GM19240 (cell line): ENCODE data around the gene AP2A1.

Experiments used
- DNase-seq: peaks from one replicate; pipeline ENCODE4 v3.0.0; 2011; ENCODE audit warnings: low spot score; ENCODE audit not compliant: insufficient read length

The AP2A1 gene

DNA sequence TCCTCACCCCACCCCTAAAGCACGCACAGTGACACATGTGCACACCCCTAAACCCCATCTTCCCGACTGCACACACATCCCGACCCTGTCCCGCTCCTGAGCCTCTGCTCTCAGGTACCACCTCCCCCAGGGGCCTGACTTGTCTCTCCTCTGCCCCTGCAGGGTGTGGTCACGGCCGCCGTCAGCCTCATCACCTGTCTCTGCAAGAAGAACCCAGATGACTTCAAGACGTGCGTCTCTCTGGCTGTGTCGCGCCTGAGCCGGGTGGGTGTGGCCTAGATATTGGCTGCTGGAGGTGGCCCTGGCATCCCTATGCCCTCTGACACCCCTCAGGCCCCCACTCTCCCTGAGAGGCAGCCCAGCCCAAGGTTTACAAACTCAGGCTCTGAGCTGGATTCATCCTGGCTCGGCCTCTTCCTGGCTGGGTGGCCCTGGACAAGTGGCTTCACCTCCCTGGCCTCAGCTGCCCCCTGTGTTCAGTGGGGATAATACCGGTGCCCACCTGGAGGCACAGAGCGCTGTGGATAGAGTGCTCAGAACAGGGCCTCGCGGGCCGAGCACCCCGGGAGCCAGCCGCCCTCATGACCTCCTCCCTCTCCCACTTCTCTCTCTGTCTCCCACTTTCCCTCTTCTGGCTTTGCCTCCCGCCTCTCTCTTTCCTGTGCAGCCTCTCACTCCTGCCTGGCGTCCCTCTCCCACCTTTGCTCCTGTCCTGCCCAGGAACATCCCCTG, 26.2 kb downstream of the AP2A1 start:
- no peak for DNase-seq

- no peak for DNase-seq
Observed at GRCh38 chr19:49793561-49793840, 26.7 kb downstream of the AP2A1 start.

DNA sequence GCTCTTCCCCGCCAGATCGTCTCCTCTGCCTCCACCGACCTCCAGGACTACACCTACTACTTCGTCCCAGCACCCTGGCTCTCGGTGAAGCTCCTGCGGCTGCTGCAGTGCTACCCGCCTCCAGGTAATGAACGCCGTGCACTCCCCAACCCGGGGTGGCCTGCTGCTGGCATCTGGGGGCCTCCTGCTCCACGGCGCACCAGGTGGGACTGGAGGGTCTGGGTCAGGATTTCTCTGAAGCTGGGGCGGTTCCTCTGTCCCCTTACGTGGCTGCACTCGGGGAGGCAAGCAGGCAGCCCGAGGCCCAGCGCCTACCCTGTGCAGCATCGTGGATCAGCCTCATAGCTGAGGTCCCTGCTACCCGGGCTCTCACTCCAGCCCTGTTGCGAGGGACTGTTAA, 28.8 kb downstream of the AP2A1 start:
- no peak for DNase-seq

DNA sequence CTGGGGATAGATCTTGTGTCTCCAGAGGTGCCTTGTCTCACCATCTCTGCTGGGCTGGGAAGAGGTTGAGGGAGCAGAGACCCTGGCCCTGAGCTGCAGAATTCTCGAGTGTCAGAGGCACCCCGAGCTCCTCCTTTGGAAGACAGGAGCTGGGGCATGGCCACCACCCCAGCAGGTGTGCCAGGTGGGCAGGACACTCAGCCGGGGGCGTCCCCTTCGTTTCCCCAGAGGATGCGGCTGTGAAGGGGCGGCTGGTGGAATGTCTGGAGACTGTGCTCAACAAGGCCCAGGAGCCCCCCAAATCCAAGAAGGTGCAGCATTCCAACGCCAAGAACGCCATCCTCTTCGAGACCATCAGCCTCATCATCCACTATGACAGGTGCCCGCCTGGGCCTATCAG, 31.8 kb downstream of the AP2A1 start:
- DNase-seq, result no peak

DNA sequence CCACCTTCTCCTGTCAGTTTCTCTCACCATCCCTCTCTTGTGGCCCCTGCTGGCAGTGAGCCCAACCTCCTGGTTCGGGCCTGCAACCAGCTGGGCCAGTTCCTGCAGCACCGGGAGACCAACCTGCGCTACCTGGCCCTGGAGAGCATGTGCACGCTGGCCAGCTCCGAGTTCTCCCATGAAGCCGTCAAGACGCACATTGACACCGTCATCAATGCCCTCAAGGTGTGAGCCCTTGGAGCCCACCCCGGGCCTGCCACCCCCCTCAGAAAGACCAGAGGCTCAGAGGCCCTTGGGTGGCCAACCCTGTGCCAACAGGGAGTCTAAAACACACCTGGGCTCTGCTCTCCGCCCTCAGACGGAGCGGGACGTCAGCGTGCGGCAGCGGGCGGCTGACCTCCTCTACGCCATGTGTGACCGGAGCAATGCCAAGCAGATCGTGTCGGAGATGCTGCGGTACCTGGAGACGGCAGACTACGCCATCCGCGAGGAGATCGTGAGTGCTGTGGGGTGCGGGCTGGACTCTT, 32.5 kb downstream of the AP2A1 start:
- no peak for DNase-seq

- DNase-seq, result no peak
Observed at GRCh38 chr19:49799798-49800376, 33.1 kb downstream of the AP2A1 start.

GRCh38 chr19:49800771-49801170, 34.0 kb downstream of the AP2A1 start:
- DNase-seq, result no peak

DNA sequence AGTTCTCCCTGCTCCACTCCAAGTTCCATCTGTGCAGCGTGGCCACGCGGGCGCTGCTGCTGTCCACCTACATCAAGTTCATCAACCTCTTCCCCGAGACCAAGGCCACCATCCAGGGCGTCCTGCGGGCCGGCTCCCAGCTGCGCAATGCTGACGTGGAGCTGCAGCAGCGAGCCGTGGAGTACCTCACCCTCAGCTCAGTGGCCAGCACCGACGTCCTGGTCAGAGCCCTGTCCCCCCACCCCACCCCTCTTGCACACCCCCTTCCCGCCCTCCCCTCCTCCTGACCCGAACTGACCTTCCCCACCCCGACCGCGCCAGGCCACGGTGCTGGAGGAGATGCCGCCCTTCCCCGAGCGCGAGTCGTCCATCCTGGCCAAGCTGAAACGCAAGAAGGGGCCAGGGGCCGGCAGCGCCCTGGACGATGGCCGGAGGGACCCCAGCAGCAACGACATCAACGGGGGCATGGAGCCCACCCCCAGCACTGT, 34.6 kb downstream of the AP2A1 start:
- DNase-seq, result no peak

- DNase-seq, result no peak
Observed at GRCh38 chr19:49801966-49802661, 35.3 kb downstream of the AP2A1 start.

DNA sequence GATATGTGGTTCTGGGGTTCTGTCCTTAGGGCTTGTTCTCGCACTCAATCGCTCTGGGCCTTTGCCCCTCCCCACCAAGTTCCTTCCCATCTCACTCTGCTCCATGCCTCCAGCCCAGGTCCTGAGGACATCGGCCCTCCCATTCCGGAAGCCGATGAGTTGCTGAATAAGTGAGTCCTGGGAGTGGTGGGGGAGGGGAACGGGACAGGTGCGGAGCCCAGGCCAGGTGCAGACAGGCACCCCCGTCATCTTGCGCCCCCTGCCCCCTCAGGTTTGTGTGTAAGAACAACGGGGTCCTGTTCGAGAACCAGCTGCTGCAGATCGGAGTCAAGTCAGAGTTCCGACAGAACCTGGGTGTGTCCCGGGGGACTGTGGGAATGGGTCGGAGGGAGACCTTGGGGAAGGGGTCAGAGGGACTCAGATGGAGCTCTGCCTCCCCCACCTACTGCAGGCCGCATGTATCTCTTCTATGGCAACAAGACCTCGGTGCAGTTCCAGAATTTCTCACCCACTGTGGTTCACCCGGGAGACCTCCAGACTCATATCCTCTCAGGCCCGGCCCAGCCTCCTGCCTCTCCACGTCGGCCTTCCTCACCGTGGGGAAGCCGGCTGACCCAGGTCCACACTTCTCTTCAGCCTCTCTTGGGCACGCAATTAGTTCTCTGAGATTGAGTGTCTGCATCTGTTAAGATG, 36.2 kb downstream of the AP2A1 start:
- no peak for DNase-seq

- no peak for DNase-seq
Observed at GRCh38 chr19:49803529-49803856, 36.7 kb downstream of the AP2A1 start.

DNA sequence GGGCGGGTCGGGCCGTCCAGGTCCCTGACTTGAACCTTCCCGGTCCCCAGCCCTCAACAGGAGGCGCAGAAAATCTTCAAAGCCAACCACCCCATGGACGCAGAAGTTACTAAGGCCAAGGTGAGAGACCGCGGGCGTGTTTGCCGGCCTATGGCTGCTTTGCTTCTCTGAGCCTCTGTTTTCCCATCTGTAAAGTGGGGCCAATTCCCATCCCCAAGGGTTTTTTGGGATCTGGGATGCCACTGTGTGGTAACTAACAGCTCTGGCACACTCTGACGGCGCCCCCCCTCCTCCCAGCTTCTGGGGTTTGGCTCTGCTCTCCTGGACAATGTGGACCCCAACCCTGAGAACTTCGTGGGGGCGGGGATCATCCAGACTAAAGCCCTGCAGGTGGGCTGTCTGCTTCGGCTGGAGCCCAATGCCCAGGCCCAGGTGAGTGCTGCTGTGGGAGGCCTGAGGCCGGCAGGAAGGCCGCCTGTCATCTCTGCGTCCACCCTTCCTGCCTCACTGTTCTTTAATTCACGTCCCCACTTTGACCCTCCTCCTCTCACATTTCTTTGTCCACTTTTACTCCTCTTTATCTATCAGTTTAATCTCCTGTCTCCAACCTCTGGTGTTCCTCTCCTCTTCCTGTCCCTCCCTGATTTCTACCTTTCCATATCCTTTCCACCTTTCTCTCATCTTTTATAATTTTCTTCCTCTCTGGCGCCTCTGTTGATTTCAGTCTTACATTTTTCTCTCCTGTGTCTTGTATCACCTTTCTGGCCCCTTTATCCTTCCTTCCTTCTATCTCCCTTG, 39.2 kb downstream of the AP2A1 start:
- DNase-seq, result no peak

GRCh38 chr19:49806620-49806959, 39.8 kb downstream of the AP2A1 start:
- DNase-seq, result no peak

- DNase-seq, result no peak
Observed at GRCh38 chr19:49807058-49807903, 40.5 kb downstream of the AP2A1 start.

DNA sequence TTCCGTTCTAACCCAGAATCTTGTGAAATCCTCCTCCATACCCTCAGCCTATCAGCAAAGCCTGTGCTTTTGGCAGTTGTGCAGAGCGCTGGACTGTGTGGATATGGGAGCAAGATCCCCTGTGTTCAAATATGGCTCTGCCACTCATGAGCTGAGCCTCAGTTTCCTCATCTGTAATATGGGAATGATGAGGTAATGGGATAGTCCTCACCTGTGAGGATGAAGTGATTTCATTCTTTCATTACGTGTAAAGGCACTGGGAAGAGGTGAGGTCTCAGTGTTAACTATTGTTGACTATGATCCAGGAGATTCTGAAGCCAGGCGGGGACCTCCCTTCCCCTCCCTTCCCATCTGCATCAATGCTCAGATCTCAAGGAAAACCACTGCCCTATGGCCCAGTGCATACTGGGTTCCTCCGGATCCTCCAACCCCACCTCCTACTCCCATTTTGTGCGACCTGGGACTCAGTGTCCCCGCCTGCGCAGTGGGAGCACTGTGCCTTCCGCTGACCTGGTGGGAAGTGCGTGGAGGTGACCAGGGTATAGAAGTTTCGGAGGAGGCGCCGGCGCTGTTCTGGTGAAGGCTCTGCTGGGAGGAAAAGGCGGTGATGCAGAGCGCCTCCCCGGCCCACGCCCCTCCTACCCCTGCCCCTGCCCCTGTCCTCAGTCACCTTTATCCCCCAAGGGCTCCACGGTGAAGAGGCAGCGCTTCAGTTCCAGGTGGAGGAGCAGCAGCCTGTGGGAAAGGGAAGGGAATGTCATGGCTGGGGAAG, 41.3 kb downstream of the AP2A1 start:
- no peak for DNase-seq

- DNase-seq, result peak; percentile 83
Observed at GRCh38 chr19:49808711-49809159, 41.9 kb downstream of the AP2A1 start.

GRCh38 chr19:49809160-49809940, 42.5 kb downstream of the AP2A1 start:
- DNase-seq, result peak; percentile 39

GRCh38 chr19:49809941-49810389, 43.2 kb downstream of the AP2A1 start:
- no peak for DNase-seq

DNA sequence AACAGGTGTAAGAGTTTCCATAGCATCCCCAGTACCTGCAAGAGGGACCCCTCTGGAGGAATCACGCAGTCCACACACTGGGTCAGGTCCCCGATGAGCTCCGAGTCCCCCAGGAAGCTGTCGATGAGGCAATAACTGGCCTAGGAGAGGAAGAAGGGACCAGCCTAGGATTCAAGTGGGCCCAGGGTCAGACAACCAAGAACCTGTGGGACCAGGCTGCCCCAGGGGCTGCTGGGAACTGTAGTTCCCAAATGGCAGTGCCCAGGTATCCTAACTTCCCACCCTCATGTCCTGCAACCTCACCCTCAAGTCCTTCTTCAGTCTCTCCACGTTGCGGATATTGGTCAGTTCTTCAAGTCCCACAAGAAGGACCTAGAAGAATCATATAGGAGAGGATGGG, 44.5 kb downstream of the AP2A1 start:
- no peak for DNase-seq
